ENCODE data around the gene TNNT3.

The TNNT3 gene

GRCh38 chr11:1943576-1943975 lies 24.1 kb downstream of the TNNT3 start:
- H3K4me1 ChIP-seq (ENCODE audit: control insufficient read depth, insufficient read depth, low read length) = no peaks in the 10 kb centered on the region
- no peak overlapping the region for H3K4me3 ChIP-seq (ENCODE audit: insufficient read depth, low read depth, low read length)
- no peaks in the 10 kb centered on the region for H3K36me3 ChIP-seq (ENCODE audit: control insufficient read depth, insufficient read depth, low read length)
- H3K27ac ChIP-seq (ENCODE audit: insufficient read depth, low read depth, low read length, poor library complexity, severe bottlenecking) = no peak overlapping the region
- no peaks in the 10 kb centered on the region for H3K27me3 ChIP-seq (ENCODE audit: control insufficient read depth, insufficient read depth, low read length, poor library complexity, severe bottlenecking)
- H3K9me3 ChIP-seq (ENCODE audit: control insufficient read depth, low read length) = no peaks in the 10 kb centered on the region
- WGBS, 2 experiments = 84 to 86% methylated on average over 15 of the region's 15 CpGs

GRCh38 chr11:1943977-1944376 lies 24.5 kb downstream of the TNNT3 start:
- no peaks in the 10 kb centered on the region for H3K4me1 ChIP-seq (ENCODE audit: control insufficient read depth, insufficient read depth, low read length)
- 91 to 92% methylated on average over 9 of the region's 9 CpGs for WGBS, 2 experiments

GRCh38 chr11:1946812-1947484 lies 27.4 kb downstream of the TNNT3 start, which contains the start of gene MRPL23:
Gene MRPL23 (plus strand): TSS chr11:1947332. CDS start chr11:1947363, 31 bp downstream.
- no peaks in the 10 kb centered on the region for H3K27me3 ChIP-seq (ENCODE audit: control insufficient read depth, insufficient read depth, low read length, poor library complexity, severe bottlenecking)
- no peaks in the 10 kb centered on the region for H3K9me3 ChIP-seq (ENCODE audit: control insufficient read depth, low read length)
- 4% methylated on average over 5 of the region's 85 CpGs; no CpG with 5 or more reads in 1 of the 2 experiments for WGBS, 2 experiments
- H3K4me1 ChIP-seq (ENCODE audit: control insufficient read depth, insufficient read depth, low read length) = no peaks in the 10 kb centered on the region
- no peak within 1 kb of the TSS for H3K4me3 ChIP-seq (ENCODE audit: insufficient read depth, low read depth, low read length)
- H3K27ac ChIP-seq (ENCODE audit: insufficient read depth, low read depth, low read length, poor library complexity, severe bottlenecking) = no peak within 1 kb of the TSS
- no peaks in the 10 kb centered on the region for H3K36me3 ChIP-seq (ENCODE audit: control insufficient read depth, insufficient read depth, low read length)

More at GRCh38 chr11:1943977-1944376, 24.5 kb downstream of the TNNT3 start:
- Histone ChIP-seq H3K27me3 (ENCODE audit: control insufficient read depth, insufficient read depth, low read length, poor library complexity, severe bottlenecking) (no peaks in the 10 kb centered on the region), H3K27ac (ENCODE audit: insufficient read depth, low read depth, low read length, poor library complexity, severe bottlenecking) (no peak overlapping the region), H3K9me3 (ENCODE audit: control insufficient read depth, low read length) (no peaks in the 10 kb centered on the region), H3K4me3 (ENCODE audit: insufficient read depth, low read depth, low read length) (no peak overlapping the region), H3K36me3 (ENCODE audit: control insufficient read depth, insufficient read depth, low read length) (no peaks in the 10 kb centered on the region)

GRCh38 chr11:1947592-1948237 lies 28.2 kb downstream of the TNNT3 start:
- no peak overlapping the region for H3K27ac ChIP-seq (ENCODE audit: insufficient read depth, low read depth, low read length, poor library complexity, severe bottlenecking)
- no peaks in the 10 kb centered on the region for H3K27me3 ChIP-seq (ENCODE audit: control insufficient read depth, insufficient read depth, low read length, poor library complexity, severe bottlenecking)
- no peaks in the 10 kb centered on the region for H3K4me1 ChIP-seq (ENCODE audit: control insufficient read depth, insufficient read depth, low read length)
- WGBS, 2 experiments = no CpG with 5 or more reads among the region's 36 CpGs
- no peak overlapping the region for H3K4me3 ChIP-seq (ENCODE audit: insufficient read depth, low read depth, low read length)
- no peaks in the 10 kb centered on the region for H3K36me3 ChIP-seq (ENCODE audit: control insufficient read depth, insufficient read depth, low read length)
- no peaks in the 10 kb centered on the region for H3K9me3 ChIP-seq (ENCODE audit: control insufficient read depth, low read length)

- Histone ChIP-seq H3K4me1 (ENCODE audit: control insufficient read depth, insufficient read depth, low read length) (no peaks in the 10 kb centered on the region), H3K36me3 (ENCODE audit: control insufficient read depth, insufficient read depth, low read length) (no peaks in the 10 kb centered on the region), H3K4me3 (ENCODE audit: insufficient read depth, low read depth, low read length) (no peak overlapping the region), H3K9me3 (ENCODE audit: control insufficient read depth, low read length) (no peaks in the 10 kb centered on the region), H3K27ac (ENCODE audit: insufficient read depth, low read depth, low read length, poor library complexity, severe bottlenecking) (no peak overlapping the region), H3K27me3 (ENCODE audit: control insufficient read depth, insufficient read depth, low read length, poor library complexity, severe bottlenecking) (no peaks in the 10 kb centered on the region)
- WGBS, 2 experiments = 77 to 100% methylated on average over 2 of the region's 11 CpGs
Measured at GRCh38 chr11:1948389-1948788, 28.9 kb downstream of the TNNT3 start.

- H3K4me1 ChIP-seq (ENCODE audit: control insufficient read depth, insufficient read depth, low read length) = no peaks in the 10 kb centered on the region
- H3K9me3 ChIP-seq (ENCODE audit: control insufficient read depth, low read length) = no peaks in the 10 kb centered on the region
- H3K27ac ChIP-seq (ENCODE audit: insufficient read depth, low read depth, low read length, poor library complexity, severe bottlenecking) = no peak overlapping the region
- H3K36me3 ChIP-seq (ENCODE audit: control insufficient read depth, insufficient read depth, low read length) = no peaks in the 10 kb centered on the region
- H3K27me3 ChIP-seq (ENCODE audit: control insufficient read depth, insufficient read depth, low read length, poor library complexity, severe bottlenecking) = no peaks in the 10 kb centered on the region
- no peak overlapping the region for H3K4me3 ChIP-seq (ENCODE audit: insufficient read depth, low read depth, low read length)
- WGBS, 2 experiments = no CpG with 5 or more reads among the region's 6 CpGs
Measured at GRCh38 chr11:1949302-1949701, 29.8 kb downstream of the TNNT3 start.

GRCh38 chr11:1949922-1950321 lies 30.4 kb downstream of the TNNT3 start:
- Histone ChIP-seq H3K27ac (ENCODE audit: insufficient read depth, low read depth, low read length, poor library complexity, severe bottlenecking) (no peak overlapping the region), H3K27me3 (ENCODE audit: control insufficient read depth, insufficient read depth, low read length, poor library complexity, severe bottlenecking) (no peaks in the 10 kb centered on the region), H3K4me1 (ENCODE audit: control insufficient read depth, insufficient read depth, low read length) (no peaks in the 10 kb centered on the region), H3K9me3 (ENCODE audit: control insufficient read depth, low read length) (no peaks in the 10 kb centered on the region), H3K4me3 (ENCODE audit: insufficient read depth, low read depth, low read length) (no peak overlapping the region), H3K36me3 (ENCODE audit: control insufficient read depth, insufficient read depth, low read length) (no peaks in the 10 kb centered on the region)
- WGBS, 2 experiments = no CpG with 5 or more reads among the region's 15 CpGs

GRCh38 chr11:1952806-1953482 lies 33.4 kb downstream of the TNNT3 start:
- no peaks in the 10 kb centered on the region for H3K9me3 ChIP-seq (ENCODE audit: control insufficient read depth, low read length)
- 100% methylated on average over 1 of the region's 29 CpGs for WGBS, 2 experiments
- no peaks in the 10 kb centered on the region for H3K36me3 ChIP-seq (ENCODE audit: control insufficient read depth, insufficient read depth, low read length)
- no peaks in the 10 kb centered on the region for H3K27me3 ChIP-seq (ENCODE audit: control insufficient read depth, insufficient read depth, low read length, poor library complexity, severe bottlenecking)
- no peak overlapping the region for H3K4me3 ChIP-seq (ENCODE audit: insufficient read depth, low read depth, low read length)
- H3K27ac ChIP-seq (ENCODE audit: insufficient read depth, low read depth, low read length, poor library complexity, severe bottlenecking) = no peak overlapping the region
- H3K4me1 ChIP-seq (ENCODE audit: control insufficient read depth, insufficient read depth, low read length) = no peaks in the 10 kb centered on the region

- H3K4me1 ChIP-seq (ENCODE audit: control insufficient read depth, insufficient read depth, low read length) = no peaks in the 10 kb centered on the region
- no peaks in the 10 kb centered on the region for H3K36me3 ChIP-seq (ENCODE audit: control insufficient read depth, insufficient read depth, low read length)
- H3K4me3 ChIP-seq (ENCODE audit: insufficient read depth, low read depth, low read length) = no peak overlapping the region
- no peak overlapping the region for H3K27ac ChIP-seq (ENCODE audit: insufficient read depth, low read depth, low read length, poor library complexity, severe bottlenecking)
- WGBS, 2 experiments = 41 to 64% methylated on average over 2 to 3 of the region's 23 CpGs
- no peaks in the 10 kb centered on the region for H3K27me3 ChIP-seq (ENCODE audit: control insufficient read depth, insufficient read depth, low read length, poor library complexity, severe bottlenecking)
- no peaks in the 10 kb centered on the region for H3K9me3 ChIP-seq (ENCODE audit: control insufficient read depth, low read length)
Measured at GRCh38 chr11:1953489-1954266, 34.2 kb downstream of the TNNT3 start.

GRCh38 chr11:1958367-1958766 lies 38.9 kb downstream of the TNNT3 start:
- H3K4me3 ChIP-seq (ENCODE audit: insufficient read depth, low read depth, low read length) = no peak overlapping the region
- H3K27me3 ChIP-seq (ENCODE audit: control insufficient read depth, insufficient read depth, low read length, poor library complexity, severe bottlenecking) = no peaks in the 10 kb centered on the region
- H3K9me3 ChIP-seq (ENCODE audit: control insufficient read depth, low read length) = no peaks in the 10 kb centered on the region
- WGBS, 2 experiments = no CpG with 5 or more reads among the region's 18 CpGs
- H3K36me3 ChIP-seq (ENCODE audit: control insufficient read depth, insufficient read depth, low read length) = no peaks in the 10 kb centered on the region
- no peaks in the 10 kb centered on the region for H3K4me1 ChIP-seq (ENCODE audit: control insufficient read depth, insufficient read depth, low read length)
- no peak overlapping the region for H3K27ac ChIP-seq (ENCODE audit: insufficient read depth, low read depth, low read length, poor library complexity, severe bottlenecking)
